ENCODE data around the gene SLC1A3.

SLC1A3 gene

DNA sequence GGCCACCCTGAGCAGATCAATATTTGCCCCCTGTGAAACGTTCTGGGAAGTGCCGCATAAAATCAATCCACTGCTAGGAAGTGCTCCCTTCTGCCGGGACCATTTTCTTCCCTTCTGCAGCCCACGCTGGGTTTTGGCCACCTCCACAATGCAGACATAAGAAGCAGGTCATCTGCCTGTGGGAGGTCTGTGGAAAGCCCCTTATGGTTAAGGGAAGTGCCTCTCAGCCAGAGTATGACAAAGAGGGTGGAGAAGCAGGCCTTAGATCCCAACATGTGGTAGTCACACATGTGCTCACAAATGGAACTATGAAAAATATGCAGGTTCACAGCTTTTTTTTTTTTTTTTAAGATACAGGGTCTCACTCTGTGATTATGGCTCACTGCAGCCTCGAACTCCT, 82.8 kb downstream of the SLC1A3 start:
- no peak for DNase-seq

DNA sequence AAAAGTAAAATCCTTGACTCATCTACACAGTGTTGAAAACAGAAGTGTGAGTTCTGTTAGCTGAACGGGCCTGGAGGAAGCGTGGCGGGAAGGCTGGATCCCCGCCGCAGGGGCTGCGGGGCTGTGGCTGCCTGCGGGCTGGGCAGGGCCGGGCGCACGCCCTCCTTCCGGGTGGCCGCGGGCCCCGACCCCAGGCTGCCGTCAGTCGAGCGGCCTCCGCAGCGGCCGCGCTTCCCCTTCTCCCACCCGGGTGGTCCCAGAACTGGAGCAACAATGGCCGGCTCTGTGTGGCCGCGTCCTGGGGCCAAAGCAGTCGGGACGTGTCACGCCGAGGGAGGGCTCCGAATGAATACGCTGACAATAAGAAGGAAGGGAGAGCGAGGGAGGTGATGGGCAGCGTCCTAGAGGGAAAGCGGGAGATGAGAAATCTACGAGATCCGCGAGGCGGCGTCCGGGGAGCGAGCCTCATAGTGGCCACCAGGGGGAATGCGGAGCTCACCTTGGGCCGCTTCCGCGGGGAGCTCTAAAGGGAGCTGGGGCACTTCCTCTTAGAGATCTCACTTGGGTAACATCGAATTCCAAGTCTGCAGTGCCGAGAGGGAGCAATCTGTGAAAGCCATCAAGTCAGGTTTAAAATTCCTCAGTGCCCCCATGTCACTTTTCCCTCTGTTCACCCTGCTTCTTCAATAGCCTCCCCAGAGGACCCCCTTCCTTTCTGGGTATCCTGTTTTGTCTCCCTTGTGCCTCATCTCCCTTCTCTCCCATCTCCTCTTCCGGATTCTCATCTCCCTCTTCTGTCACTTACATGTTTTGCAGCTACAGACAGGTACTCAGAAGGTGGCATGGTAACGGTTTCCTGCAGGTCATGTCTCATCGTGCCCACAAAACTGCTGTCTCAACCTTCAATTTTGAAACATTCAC, 83.9 kb downstream of the SLC1A3 start:
- DNase-seq: peak; percentile 51

DNA sequence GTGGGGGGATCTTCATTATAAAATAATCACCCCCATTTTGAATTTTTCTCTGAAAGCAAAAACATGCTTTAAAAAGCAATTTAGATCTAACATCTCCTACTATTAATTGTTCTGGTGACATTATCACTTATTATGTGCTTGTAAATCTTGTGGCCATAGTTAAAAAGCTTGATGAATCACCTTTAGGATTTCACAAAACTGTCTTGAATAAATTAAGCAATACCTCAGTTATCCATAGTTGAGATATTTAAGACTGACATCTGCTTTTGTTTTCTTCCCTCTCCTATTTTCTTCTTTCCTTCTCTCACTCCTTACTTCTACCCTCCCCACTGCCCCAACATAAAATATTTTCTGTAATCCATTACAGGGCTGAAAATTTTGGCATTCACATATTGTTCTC, 84.8 kb downstream of the SLC1A3 start:
- DNase-seq: no peak

DNA sequence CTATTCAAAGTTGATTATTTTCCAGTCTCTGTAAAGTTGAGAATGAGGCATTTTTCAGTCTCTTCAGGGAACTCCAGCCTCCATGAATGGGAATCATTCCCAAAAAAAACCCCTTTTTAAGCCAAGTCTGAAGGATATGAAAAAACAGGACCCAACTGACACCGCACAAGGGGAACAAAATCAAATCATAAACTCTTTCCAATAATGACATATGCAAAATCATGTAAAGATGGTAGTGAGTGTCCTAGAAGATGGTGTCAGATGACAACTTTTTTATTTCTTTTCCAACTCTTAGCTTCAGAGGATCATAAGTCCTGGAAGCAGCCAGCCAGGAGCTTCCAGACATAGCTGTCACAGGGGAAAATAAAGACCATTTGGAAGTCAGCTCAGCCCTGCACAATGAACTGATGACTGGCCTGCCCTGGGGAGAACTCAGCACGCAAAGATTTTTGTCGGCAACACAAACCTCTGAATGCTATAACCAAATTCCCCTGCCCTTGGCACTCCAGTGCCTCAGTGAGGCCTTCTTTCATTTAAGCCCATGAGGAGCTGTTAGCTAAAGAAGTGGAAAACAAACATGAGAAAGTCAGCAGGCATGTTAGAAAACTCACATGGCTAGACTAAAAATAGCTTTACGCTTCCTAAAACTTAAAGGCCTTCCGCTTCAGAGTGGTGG, 85.4 kb downstream of the SLC1A3 start:
- no peak for DNase-seq

DNA sequence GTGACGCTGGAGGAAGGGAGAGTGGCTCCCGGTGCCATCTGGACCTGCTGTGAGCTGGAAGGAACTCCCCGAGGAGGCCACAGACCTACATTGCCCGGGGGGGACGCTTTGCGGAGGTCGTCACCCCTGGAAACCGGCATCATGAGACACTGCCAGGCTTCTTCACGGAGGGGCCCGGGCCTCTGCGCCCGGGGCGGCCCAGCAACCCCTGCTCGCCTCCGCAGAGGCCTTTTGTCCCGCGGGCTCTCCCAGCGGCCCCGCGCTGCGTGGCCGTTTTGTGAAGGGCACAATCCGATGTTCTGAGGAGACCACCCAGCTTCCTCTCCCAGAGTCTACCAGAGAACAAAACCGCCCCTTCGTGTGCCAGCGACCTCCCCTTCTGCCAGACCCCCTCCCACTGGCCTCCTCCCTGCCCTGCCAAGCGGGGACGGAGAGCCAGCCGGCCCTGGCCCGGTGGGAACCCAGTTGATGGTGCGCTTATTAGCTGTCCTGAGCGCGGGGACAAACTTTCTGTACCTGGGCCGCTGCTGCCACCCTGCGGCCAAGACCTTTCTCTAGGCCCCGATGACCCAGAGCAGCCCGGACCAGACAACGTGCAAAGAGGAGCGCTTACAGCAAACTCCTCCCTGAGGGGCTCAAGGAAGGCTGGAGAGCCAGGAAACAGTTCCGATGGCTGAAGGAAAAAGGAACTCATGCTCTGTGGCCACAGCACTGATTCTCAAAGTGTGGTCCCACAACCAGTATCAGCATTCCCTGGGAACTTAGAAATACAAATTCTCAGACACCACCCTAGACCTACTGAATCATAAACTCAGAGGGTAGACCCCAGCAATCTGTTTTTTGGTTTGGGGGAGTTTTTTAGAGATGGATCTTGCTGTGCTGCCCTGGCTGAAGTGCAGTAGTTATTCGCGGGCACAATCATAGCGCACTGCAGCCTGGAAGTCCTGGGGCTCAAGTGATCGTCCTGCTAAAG, 86.7 kb downstream of the SLC1A3 start:
- peak; percentile 12 for DNase-seq

DNA sequence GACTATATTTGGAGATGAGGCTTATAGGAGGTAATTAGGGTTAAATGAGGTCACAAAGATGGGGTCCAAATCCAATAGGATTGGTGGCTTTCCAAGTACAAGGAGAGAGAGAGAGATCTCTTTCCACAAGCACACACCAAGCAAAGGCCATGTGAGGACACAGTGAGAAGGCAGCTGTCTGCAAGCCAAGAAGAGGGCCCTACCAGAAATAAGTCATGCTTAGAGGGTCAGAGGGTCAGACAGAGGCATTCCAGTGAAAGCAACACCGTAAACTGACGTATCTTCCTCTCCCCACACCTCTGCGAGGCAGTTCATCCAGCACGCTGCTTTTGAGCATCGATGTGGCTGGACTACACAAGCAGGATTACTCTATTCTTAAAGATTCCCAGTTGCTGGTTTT, 87.9 kb downstream of the SLC1A3 start:
- no peak for DNase-seq

DNA sequence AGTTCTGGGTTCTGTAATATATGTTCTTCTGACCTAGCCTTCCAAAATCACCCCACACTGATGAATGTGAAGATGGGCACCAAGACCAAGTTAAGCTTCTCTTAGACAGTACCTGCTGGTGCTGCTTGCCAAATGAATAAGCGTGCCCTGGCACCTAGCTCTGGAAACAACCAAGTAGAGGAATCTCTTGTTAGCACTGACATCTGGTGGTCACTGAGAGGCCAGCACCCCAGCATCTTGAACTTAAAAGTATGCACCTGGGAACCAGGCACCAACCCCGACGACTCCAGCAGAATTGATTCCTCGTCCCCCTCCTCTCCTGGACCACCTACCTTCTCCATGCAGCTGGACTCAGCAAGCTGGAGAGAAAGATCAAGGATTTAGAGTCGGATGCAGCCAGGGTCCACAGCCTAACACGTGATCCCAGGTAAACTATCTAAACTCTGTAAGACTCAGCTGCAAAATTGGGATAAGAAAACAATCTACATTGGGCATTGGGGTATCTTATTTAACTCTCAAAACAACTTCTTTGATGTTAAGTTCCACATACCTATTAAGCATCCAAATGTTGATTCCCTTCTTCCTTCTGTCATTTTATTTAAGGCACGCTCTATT, 89.8 kb downstream of the SLC1A3 start:
- peak; percentile 17 for DNase-seq

DNA sequence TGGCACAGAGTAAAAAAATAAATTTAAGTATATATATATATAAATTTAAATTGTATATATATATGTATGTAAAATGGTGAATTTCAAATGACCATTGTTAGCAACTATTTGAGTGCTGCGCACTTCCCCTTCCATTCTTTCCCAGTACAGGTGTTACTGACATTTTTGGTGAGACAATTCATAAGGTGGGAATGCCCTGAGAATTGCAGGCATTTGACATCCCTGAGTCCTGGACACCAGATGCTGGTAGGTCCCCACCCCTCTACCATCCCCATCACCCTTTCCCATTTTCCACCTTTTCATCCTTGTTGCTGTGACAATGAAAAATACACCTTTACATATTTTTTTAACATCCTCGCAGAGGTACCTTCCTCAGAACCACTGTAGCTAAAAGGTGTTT, 91.6 kb downstream of the SLC1A3 start:
- DNase-seq: no peak

DNA sequence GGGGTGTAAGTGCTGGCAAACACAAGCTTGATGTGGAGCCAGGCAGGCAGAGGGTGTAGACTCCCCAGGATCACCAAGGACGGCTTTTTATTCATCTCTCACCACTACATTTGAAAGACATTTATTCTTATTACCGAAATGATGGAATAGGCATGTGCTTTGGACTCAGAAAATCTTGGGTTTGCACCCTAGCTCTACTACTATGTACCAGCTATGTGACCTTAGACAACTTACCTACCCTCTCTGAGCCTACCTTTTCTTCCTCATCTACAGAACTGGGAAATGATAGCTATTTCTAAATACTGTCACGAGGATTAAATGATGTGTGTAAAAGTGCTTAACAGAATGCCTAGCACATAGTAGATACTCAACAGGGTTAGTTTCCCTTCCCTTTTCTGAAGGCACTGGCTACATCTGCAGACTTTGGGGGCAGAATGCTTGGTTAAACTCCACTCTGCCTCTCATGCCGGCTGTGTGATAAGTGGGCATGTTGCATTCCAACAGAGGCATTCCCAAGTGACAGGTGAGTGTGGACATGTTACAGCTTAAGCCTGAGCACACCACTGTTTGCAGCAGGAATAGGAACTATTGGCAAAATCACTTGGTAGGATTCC, 94.8 kb downstream of the SLC1A3 start:
- no peak for DNase-seq

DNA sequence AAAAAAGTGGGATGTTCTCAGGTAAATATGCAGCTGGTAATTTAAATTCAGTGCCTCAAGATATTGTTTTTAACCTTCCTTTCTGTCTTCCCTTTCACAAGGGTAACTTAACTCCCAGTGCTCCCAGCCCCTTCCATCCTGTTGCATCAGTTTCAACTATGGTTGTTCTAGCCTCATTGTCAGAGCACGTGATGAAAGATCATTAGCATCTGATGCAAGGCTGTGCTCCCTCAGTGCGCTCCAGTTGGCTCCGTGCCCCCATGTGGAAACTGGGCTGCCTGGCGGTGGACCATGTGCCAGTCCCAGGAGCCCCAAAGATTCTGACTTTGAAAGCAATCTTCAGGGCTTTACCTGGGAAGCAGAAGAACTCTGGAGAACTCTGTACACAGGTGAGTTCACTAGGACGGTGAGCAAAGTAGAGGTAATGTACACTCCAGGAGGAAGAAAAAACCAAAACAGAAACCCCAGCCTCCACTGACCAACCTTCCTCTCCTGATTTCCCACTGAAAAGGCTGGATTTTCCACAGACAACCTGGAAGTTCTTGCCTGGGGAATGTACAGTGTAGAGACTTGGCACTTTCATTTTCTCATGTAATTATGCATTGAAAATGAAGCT, 96.9 kb downstream of the SLC1A3 start:
- no peak for DNase-seq

DNA sequence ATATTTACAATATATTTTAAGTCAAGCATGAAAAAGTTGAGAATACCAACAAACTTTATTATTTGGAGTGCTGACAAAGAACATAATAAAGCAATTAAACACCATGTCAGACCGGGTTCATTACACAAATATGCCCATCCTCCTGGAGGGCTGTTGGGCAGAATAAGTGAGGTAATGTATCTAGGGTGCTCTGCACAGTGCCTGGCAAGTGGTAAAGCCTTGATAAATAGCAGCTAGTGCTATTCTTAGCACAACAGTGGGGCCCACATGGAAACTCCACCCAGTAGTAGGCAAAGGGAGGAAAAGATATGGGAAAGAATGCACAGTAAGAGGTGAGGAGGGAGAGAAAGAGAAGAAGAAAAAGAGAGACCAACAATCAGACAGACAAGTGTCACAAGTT, 97.7 kb downstream of the SLC1A3 start:
- no peak for DNase-seq

DNA sequence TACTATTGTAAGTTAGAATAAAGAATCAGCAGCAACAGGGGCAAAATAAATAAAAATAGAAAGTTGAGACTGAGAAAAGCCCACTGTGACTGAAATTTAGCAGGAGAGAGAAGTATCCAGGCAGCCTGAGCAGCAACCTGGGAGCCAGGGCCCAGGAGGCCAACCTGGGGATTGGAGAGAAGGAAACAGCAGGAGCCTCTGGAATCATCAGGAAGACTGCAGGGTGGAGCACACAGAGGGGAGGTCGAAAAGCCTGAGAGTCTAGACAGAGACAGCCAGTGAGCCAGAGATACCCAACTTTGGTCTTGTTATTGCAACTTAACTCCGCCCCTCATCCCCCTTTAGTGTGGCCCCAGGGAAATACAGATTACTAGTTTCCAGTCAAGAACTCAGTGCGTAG, 98.6 kb downstream of the SLC1A3 start:
- DNase-seq: no peak

DNA sequence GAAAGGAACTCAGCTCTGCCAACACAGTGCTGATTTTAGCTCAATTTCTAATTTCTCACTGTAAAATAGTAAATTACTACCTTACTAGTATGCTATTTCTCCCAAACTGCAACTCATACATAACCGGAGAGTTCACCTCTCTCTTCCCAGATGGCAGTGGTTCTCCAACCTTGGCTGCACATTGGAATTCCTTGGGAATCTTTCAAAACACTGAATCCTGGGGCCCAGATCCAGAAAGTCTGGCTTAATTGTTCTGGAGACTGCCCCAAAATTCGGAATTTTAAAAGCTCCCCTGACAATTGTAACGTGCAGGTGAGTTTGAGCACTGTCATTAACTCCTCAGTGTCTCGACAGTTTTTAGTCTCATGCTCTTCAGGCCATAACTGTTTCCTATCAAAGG, 100.3 kb downstream of the SLC1A3 start:
- DNase-seq: no peak

DNA sequence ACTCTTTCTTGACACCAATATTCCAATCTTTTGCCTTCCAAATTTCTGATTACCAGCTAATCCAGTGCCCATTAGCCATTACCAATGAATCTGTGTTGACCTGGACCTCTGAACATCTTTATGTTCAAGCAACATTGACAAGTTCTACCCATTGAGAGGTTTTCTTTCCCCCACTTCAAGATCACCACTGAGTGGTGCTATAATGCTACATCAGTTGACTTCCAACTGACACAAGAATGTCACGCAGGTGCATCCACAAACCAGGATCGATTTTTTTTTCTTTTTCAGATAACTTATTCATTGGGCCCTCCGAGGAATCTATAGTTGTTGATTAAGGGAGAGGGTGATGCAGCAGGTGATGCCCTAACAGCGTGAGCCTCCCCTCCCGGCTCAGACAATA, 102.6 kb downstream of the SLC1A3 start:
- DNase-seq: no peak

DNA sequence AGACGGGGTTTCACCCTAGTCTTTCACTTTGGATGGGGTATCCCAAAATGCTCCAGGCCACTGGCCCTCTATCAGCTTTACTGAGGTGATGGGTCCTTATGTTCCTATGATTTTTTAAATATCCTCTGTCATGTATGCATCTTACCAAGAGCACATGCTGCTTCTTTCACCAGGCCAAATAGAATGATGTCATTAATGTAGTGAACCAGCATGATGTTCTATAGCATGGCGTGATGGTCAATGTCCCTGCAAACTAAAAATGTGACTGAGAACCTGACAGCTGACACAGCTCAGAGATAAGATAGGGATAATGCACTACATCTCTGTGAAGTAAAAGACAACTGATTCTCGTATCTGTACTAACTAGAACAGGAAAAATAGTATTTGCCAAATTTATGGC, 103.6 kb downstream of the SLC1A3 start:
- DNase-seq: no peak

DNA sequence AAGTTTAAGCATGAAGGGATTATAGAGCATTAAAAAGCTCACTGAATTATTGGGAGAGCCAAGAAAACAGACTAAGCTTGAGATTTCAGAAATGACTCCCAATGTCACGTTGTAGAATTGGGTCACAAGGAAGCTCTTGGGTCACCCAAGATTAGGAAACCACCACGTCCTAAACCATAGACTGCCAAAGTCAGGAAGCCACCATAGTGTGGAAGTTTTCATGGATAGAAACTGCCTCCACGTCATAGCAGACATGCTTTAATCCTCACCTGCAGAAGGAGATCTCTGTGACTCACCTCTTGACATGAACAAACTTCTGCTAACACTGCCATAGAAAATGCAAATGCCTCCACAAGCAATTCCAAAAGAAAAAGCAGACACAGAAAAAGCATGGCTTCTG, 106.3 kb downstream of the SLC1A3 start:
- DNase-seq: no peak

DNA sequence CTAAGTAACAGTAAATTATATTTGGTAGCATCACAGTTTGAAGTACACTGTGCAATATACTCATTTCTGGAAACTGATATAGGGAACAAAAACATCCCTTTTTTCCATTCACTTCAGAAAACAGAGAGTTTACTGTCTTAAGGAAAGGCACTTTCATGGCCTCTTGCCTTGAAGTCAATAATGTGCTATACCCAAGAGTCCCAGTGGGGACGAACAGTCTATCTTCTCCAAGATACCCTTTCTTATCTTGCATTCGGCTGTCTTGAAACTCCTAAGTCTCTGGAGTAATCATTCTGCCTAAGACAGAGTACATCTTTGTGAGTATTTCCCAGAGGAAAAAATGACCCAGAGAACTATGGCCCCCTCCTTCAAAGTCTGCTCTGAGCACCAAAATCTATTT, 107.1 kb downstream of the SLC1A3 start:
- DNase-seq: no peak

DNA sequence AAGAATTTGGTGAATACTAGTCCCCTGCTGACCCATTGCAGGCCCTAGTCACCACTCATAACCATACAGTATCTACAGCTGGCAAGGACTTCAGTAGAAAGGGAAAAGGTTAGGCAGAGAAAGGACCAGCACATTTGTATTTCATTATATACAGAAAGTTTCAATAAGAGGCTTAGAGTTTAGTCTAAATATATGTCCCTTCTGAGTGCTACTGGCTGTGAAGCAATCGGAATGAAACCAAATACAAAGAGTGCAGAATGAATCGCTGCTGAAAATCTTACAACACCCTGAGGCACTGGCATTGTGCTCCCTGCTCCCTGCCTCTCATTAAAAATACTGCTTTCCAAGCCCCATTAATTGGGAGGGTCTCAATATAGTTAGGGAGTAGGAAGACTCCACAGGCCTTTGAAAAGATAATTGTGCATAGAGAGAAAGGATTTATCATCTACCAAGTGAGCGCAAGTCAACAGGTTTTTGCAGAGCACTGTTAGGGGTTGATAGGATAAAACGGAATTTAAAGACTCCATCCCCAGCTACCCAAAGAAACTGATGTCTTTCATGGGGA, 110.8 kb downstream of the SLC1A3 start:
- DNase-seq: no peak

DNA sequence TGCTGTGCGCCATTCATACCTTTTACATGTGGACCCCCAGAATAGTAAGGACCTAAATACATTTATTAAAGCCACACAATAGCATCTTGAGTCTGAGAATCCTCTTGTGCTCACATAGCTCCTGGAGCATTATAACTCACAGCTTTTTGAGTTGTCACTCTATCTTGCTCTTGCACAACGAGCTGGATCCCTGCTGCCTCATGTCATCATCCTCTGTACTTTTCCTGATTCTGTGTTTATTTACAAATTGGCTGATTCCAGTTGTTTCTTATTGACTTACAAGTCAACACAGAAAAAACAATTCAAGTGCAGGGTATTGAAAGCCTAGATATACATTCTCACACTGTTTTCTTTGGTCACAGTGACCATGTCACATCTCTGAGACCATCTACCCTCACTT, 112.9 kb downstream of the SLC1A3 start:
- DNase-seq: no peak

DNA sequence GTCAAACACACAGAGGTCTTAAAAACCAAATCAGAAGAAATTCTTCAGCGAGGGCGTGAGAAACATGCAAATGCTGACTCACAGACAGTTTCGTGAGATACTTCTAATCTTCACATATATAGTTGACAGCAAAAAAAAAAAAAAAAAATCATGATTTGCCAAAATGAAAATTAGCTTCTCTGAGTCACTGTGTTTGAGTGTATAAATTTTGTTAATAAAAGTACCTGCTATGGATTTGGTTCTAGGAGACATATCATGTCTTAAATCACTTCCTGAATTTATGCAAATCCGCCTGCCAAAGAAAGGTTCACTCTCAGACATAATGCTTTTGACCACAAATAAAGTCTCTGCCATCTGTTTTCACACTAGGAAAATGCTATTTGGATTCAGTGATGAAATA, 114.3 kb downstream of the SLC1A3 start:
- no peak for DNase-seq

DNA sequence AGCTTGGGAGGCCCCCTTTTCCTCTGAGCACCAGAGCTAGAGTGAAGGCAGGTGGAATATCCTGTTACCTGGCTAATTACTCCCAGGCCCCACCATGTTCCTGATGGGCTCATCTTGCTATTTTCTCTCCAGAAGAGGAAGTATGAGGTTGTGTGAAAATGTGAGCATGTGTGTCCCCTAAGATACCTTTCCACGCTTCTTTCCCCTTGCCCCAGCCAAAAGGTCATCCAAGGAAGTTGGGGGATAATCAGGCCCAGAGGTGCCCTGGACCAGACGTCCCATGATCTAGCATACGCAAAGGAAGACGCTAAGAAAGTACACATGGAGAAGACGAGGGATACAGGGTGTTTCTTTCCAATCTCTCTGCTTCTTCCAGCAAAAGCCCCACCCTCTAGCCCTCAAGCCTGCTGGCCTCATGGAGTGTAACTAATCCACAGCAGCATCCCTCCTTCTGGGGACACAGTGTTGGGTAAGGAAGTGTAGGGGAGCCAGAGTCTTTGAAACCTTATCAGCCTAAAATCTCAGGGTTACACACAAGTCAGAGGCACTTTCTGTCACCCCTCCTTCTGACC, 115.3 kb downstream of the SLC1A3 start:
- no peak for DNase-seq
